CD4-positive, alpha-beta T cell treated with Interleukin-17A for 1 hour (primary cell): Measurements from ENCODE around the gene CACNG6.
"Not testable (repeated sequence)": the region's sequence is repeated elsewhere in the genome, so short reads cannot be mapped to it uniquely, and the experiment has no call there.

Experiments
- DNase-seq: peaks from one replicate; pipeline ENCODE4 v3.0.0-alpha.2; 2020

Gene CACNG6

GRCh38 chr19:54002495-54003315 is 11.3 kb downstream of the CACNG6 start:
- DNase-seq = no peak

DNA sequence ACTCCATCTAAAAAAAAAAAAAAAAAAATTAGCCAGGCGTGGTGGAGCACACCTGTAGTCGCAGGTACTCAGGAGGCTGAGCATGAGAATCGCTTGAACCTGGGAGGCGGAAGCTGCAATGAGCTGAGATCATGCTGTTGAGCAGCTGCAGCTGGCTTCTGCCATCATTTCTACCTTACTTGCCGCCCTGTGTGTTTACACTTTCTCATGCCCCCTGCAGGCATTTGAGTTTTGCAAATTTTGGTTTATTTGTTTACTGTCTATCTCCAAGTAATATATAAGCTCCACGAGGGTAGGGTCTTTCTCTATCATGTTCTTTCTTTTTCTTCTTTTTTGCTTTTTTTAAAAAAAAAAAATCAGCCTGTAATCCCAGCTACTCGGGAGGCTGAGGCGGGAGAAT is 18.0 kb downstream of the CACNG6 start:
- no peak for DNase-seq

GRCh38 chr19:54010474-54010873 is 19.0 kb downstream of the CACNG6 start:
- DNase-seq = no peak

GRCh38 chr19:54011507-54012211 is 20.2 kb downstream of the CACNG6 start:
- DNase-seq = no peak

GRCh38 chr19:54013866-54014265 is 22.4 kb downstream of the CACNG6 start:
- no peak for DNase-seq

DNA sequence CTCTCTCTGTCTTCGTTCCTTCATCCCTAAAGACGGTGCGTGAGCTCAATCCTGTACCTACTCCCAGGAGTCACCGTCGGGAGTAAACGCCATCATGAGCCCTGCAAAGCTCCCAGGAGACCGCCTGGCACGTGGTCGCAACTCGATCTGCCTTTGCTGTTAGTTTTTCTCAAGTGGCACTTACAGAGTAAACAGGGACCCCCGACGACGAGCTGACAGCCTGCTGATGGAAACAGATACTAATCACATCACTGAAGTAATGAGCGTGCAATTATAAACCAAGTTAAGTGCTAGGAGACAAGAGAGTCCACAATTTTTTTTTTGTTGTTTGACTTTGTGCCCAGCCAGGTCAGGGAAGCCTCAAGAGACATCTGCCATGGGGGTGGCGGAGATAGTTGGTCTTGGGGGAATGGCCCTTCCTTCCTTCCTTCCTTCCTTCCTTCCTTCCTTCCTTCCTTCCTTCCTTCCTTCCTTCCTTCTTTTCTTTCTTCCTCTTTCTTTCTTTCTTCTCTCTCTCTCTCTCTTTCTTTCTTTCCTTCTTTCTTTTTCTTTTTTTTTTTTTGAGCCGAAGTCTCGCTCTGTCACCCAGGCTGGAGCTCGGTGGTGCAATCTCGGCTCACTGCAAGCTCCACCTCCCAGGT is 23.6 kb downstream of the CACNG6 start:
- DNase-seq = no peak

DNA sequence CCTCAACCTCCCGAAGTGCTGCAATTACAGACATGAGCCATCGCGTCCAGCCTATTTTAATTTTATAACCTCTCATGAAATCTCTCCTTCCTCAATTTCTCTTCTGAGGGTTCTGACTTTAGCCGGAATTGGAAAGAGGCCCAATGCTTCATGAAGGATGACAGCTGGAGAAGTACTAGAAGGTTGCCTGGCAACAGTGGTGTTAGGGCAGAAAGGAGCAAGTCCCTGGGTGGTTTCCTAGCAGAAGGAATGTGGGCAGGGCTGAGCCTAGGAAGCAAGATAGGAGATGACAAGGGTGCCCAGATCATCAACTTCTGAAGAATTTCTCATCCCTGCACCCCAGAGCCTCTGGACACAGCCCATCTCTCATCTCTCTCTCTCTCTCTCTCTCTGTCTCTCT is 25.8 kb downstream of the CACNG6 start:
- no peak for DNase-seq

- DNase-seq = no peak
These were observed 29.9 kb downstream of the CACNG6 start for GRCh38 chr19:54021363-54021762.

GRCh38 chr19:54021932-54022331 is 30.5 kb downstream of the CACNG6 start:
- no peak for DNase-seq

DNA sequence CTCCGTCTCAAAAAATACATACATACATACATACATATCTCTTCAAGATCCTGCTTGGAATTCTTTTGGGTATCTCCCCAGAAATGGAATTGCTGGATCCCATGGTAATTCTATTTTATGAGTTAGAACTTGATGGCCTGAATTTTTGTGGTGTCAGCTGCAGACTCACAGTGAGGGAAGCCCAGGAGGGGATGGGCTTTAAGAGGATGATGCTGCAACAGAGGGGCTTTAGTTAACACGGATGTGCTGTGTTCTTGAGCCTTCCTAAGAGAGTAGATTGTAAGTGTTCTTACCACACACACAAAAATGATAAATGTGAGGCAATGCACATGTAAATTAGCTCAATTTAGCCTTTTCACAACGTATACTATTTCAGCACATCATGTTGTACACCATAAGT is 31.8 kb downstream of the CACNG6 start:
- no peak for DNase-seq

- no peak for DNase-seq
These were observed 33.2 kb downstream of the CACNG6 start for GRCh38 chr19:54024660-54025059.

GRCh38 chr19:54026656-54027055 is 35.2 kb downstream of the CACNG6 start:
- DNase-seq = no peak

GRCh38 chr19:54029301-54029700 is 37.9 kb downstream of the CACNG6 start:
- no peak for DNase-seq

- DNase-seq = peak; percentile 51
These were observed 38.6 kb downstream of the CACNG6 start for GRCh38 chr19:54029930-54030490.

- no peak for DNase-seq
These were observed 39.6 kb downstream of the CACNG6 start for GRCh38 chr19:54030895-54031586.

DNA sequence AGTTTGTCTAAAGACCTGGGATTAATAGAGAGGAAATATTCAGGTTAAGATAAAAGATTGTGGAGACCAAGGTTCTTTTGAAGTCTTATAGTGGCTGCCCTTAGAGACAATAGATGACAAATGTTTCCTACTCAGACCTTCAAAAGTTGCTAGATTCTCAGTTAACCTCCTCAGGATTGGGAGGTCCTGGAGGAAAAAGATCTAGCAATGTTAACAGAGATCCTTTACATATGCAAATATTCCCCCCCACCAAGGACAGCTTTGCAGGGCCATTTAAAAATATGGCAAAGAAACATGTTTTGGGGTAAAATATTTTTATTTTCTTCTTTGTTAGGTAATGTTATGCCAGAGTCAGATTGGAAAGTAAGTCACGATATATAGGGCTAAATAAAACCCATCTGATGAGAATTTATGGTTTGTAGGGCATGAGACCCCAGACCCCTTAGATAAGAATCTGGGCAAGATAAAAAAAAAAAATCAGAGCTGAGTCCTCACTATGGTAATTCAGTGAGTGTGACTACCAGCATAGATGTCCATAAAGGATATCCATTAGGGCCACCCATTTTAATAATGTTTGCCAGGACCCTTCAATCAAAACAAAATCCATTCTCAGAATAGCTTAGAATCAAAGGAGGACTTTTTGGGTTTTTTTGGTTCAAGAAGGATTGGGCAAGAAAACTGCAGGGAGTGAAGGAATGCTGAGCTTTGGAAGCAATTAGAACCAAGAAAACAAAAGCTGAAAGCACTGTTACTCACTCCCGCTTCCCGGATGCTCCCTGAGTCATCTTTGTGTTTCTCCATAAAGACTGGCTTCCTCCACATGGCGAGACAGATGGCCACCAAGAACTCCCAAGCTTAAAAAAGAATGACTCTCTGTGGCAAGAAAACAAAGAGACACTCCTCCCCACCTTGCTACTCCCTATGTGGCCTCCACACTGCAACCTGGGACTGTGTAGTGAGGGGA is 44.1 kb downstream of the CACNG6 start:
- DNase-seq = no peak

GRCh38 chr19:54036542-54036941 is 45.1 kb downstream of the CACNG6 start:
- DNase-seq = not testable (repeated sequence)

DNA sequence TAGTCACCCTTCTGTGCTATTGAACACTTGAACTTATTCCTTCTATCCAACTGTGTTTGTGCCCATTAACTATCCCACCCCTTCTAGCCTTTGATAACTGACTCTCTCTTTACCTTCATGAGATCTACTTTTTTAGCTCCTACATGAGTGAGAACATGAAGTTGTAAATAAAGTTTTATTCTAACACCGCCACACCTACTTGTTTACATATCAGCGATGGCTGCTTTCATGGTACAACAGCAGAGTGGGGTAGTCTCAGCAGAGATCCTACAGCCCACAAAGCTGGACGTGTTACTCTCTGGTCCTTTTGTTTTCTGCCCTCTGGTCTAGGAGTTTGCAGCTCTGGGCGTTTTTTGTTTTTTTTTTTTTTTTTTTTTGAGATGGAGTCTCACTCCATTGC is 48.6 kb downstream of the CACNG6 start:
- DNase-seq = no peak

DNA sequence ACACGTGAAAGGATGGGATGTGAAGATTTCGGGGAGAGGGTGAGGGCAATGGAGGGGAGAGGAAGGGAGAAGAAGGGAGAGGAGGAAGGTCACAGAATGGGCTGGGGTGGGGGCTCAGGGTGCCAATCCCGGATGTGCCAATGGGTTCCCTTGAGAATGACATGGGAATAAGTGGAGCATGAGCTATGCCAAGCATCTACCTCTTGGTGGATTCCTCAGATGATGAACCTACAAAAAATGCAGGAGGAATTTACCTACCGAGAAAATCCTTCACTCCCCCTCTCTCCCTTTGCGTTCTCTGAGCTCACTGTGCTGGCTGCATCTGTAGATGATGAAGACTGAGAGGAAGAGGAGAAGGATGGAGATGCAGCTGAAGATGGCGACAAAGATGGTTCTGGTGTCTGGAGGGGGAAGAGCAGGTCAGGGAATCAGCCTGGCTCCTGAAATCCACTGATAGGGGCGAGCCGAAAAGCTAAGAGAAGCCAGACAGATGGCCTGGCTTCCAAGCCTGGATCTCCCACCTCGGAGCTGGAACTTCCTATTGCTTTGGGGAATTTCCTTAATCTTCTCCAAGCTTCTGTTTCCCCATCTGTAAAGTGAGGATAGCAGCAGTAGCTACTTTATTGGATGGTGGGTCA is 50.7 kb downstream of the CACNG6 start:
- DNase-seq = no peak

DNA sequence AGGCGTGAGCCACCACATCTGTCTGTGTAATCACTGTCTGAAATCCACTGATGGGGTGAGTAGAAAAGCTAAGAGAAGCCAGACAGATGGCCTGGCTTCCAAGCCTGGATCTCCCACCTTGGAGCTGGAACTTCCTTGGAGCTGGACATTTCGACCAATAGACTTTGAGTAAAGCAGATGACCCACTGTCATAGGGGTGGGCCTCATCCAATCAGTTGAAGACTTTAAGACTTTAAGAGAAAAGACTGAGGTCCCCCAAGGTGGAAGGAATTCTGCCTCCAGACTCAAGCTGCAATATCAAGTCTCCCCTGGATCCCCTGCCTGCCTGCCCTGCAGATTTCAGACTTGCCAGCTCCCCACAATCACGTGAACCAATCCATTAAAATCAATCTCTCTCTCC is 51.6 kb downstream of the CACNG6 start:
- DNase-seq = no peak

DNA sequence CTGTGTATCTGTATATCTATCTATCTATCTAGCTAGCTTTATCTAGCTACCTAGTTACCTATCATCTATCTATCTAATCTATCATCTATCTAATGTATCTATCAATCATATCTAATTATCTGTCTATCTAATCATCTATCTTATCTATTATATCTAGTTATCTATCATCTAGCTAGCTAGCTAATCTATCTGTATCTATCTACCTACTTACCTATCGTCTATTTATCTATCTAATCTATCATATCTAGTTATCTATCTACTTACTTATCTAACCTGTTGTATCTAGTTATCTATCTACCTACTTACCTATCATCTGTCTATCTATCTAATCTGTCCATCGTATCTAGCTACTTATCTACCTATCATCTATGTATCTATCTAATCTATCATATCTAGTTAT is 54.3 kb downstream of the CACNG6 start:
- no peak for DNase-seq
